GM23338 (cell line): ENCODE measurements around the gene KCNAB2. TPM values are rescaled to one million over a fixed set of nuclear protein-coding genes. Genes with fewer than 3 reads are reported as not detected.

Experiments used
- ATAC-seq: fragments of 200-7000 bp; cut with Tn5 transposase; 3 replicates; pipeline ENCODE4 v1.9.1; 2020
- DNase-seq: peaks from one replicate; pipeline ENCODE4 v3.0.0-alpha.2; 2015; ENCODE audit warnings: low spot score
- H2AFZ ChIP-seq: fragments of 200-600 bp; sonication (generic); 2 replicates; pipeline ENCODE4 v1.8.0; 2016; ENCODE audit warnings: antibody characterized with exemption, mild to moderate bottlenecking, moderate library complexity
- H3F3A ChIP-seq: fragments of 200-600 bp; sonication (generic); replicated peaks from 2 replicates; pipeline ENCODE4 v1.8.0; 2017; ENCODE audit warnings: antibody characterized with exemption, mixed run types, low read depth
- H3K27ac ChIP-seq: fragments of 200-600 bp; sonication (generic); 2 replicates; pipeline ENCODE4 v1.6.1; 2016; ENCODE audit warnings: low read depth
- H3K27me3 ChIP-seq: fragments of 200-600 bp; sonication (generic); 2 replicates; pipeline ENCODE4 v1.8.0; 2016; ENCODE audit warnings: mild to moderate bottlenecking, mixed run types, moderate library complexity; ENCODE audit not compliant: insufficient read depth
- H3K36me3 ChIP-seq: fragments of 200-600 bp; sonication (generic); 2 replicates; pipeline ENCODE4 v1.8.0; 2016; ENCODE audit warnings: mild to moderate bottlenecking; ENCODE audit not compliant: insufficient read depth
- H3K4me1 ChIP-seq: fragments of 200-600 bp; sonication (generic); 2 replicates; pipeline ENCODE4 v1.8.0; 2016; ENCODE audit warnings: mild to moderate bottlenecking, moderate library complexity; ENCODE audit not compliant: insufficient read depth
- H3K4me2 ChIP-seq: fragments of 200-600 bp; sonication (generic); 2 replicates; pipeline ENCODE4 v1.7.1; 2017; ENCODE audit warnings: mixed run types
- H3K4me3 ChIP-seq: fragments of 200-600 bp; sonication (generic); 2 replicates; pipeline ENCODE4 v1.6.1; 2016; ENCODE audit warnings: mixed run types
- H3K79me2 ChIP-seq: fragments of 200-600 bp; sonication (generic); replicated peaks from 2 replicates; pipeline ENCODE4 v1.8.0; 2017; ENCODE audit warnings: mild to moderate bottlenecking; ENCODE audit not compliant: insufficient read depth
- H3K9me2 ChIP-seq: fragments of 200-600 bp; sonication (generic); 2 replicates; pipeline ENCODE4 v1.8.0; 2017; ENCODE audit not compliant: insufficient read depth
- H4K20me1 ChIP-seq: fragments of 200-600 bp; sonication (generic); replicated peaks from 2 replicates; pipeline ENCODE4 v1.8.0; 2017; ENCODE audit warnings: mild to moderate bottlenecking; ENCODE audit not compliant: insufficient read depth
- H3K27ac Mint-ChIP-seq: 2 replicates; pipeline ENCODE4 v1.8.0; 2020; ENCODE audit warnings: inconsistent platforms, mild to moderate bottlenecking, moderate library complexity, mixed read lengths
- H3K27me3 Mint-ChIP-seq: 3 replicates; pipeline ENCODE4 v1.8.0; 2022; ENCODE audit warnings: low read depth, mild to moderate bottlenecking, moderate library complexity, mixed read lengths, inconsistent platforms; ENCODE audit not compliant: insufficient read depth, poor library complexity
- H3K36me3 Mint-ChIP-seq: 3 replicates; pipeline ENCODE4 v1.8.0; 2021; ENCODE audit warnings: low read depth, mild to moderate bottlenecking, inconsistent platforms, moderate library complexity, mixed read lengths
- H3K4me1 Mint-ChIP-seq: 3 replicates; pipeline ENCODE4 v1.8.0; 2020; ENCODE audit warnings: mild to moderate bottlenecking, inconsistent platforms, mixed read lengths
- H3K4me3 Mint-ChIP-seq: 3 replicates; pipeline ENCODE4 v1.8.0; 2021; ENCODE audit warnings: moderate library complexity, mild to moderate bottlenecking, inconsistent platforms, mixed read lengths
- H3K9me3 Mint-ChIP-seq: 3 replicates; pipeline ENCODE4 v1.8.0; 2020; ENCODE audit warnings: moderate library complexity, mild to moderate bottlenecking, inconsistent platforms, mixed read lengths
- ETS1 ChIP-seq: IDR thresholded peaks from 2 replicates; pipeline ENCODE4 v1.6.1; 2016; ENCODE audit warnings: antibody characterized with exemption
- POLR2AphosphoS5 ChIP-seq: IDR thresholded peaks from 2 replicates; pipeline ENCODE4 v1.6.1; 2016; ENCODE audit warnings: antibody characterized with exemption, low read depth
- STAT1 ChIP-seq: IDR thresholded peaks from one replicate; pipeline ENCODE4 v1.6.1; 2016; ENCODE audit warnings: antibody characterized with exemption; ENCODE audit not compliant: unreplicated experiment
- ZNF114 ChIP-seq: fragments of 250-450 bp; sonication (Bioruptor Pico); IDR thresholded peaks from 2 replicates; pipeline ENCODE4 v1.5.0; 2020; ENCODE audit warnings: mild to moderate bottlenecking, moderate library complexity
- ZNF331 ChIP-seq: fragments of 250-450 bp; sonication (Bioruptor Pico); IDR thresholded peaks from 2 replicates; pipeline ENCODE4 v1.5.0; 2020; ENCODE audit warnings: low read depth, mild to moderate bottlenecking, moderate library complexity
- polyA plus RNA-seq: library from polyadenylated mRNA; unstranded; fragments of >200 nt; fragmentation: Nextera tagmentation; extraction: Ambion mirVana; gene quantifications from 2 replicates; pipeline ENCODE4 v1.2.1, GENCODE V29; 2016
- total RNA-seq: library from RNA; depleted of rRNA; stranded (reverse); fragments of >200 nt; shearing (Covaris generic); gene quantifications from 2 replicates; pipeline ENCODE4 v1.2.3, GENCODE V29; 2014
- TF ChIP-seq, protein P1 (sequence below): fragments of 250-450 bp; sonication (Bioruptor Pico); IDR thresholded peaks from 2 replicates; pipeline ENCODE4 v1.5.0; 2020; ENCODE audit warnings: mild to moderate bottlenecking, moderate library complexity
- TF ChIP-seq, protein P2 (sequence below), 2 experiments: fragments of 200-600 bp in 1 of 2; sonication (generic) in 1 of 2; conservative IDR thresholded peaks; 2 replicates each; pipeline versions ENCODE4 v1.5.1 to v1.6.1; 2016 to 2017; ENCODE audit warnings: antibody characterized with exemption in 2 of 2, low read depth in 2 of 2, mild to moderate bottlenecking in 2 of 2, moderate library complexity in 1 of 2

Gene KCNAB2
- total and polyA plus RNA-seq, 2 experiments from 2014 or later: 3.0 to 3.7 TPM

DNA sequence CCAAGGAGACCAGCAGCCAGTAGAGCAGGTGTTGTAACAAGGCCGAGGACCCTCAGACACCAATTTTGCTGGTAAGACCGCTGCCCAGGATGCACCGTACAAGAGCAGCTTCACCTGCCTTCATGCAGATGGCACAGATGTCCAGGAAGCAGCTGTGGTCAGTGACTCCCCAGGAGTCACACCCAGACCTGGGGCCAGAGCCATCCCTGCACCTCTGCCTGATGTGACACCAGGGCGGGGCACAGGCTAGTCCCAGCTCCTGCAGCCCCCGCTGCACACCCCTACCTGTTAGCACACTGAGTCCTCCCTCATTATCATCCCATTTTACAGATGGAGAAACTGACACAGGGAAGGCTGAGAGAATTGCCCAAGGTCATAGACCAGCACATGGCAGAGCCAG, 16.3 kb upstream of the KCNAB2 start:
- Mint-ChIP-seq H3K27ac (no peak overlapping the region), H3K4me3 (no peak overlapping the region), H3K36me3 (no peaks in the 10 kb centered on the region), H3K27me3 (peaks cover 18% of the 10 kb centered on the region), H3K4me1 (peaks cover 8% of the 10 kb centered on the region), H3K9me3 (no peaks in the 10 kb centered on the region)
- Histone ChIP-seq H3K27me3 (no peaks in the 10 kb centered on the region), H3K4me2 (no peak overlapping the region), H4K20me1 (no peaks in the 10 kb centered on the region), H3F3A (0 out of 2 replicates have a peak, but pooled peaks cover 3% of the 10 kb centered on the region), H3K4me3 (no peak overlapping the region), H3K36me3 (no peaks in the 10 kb centered on the region), H3K27ac (no peak overlapping the region), H3K9me2 (no peaks in the 10 kb centered on the region), H3K79me2 (no peaks in the 10 kb centered on the region), H2AFZ (no peak overlapping the region), H3K4me1 (no peaks in the 10 kb centered on the region; the same call in 1 of the 2 replicates)
- DNase-seq (no peak), ATAC-seq (no peak)
- TF ChIP-seq ETS1 (no peak), ZNF331 (CRISPR knock-in tag) (no peak), STAT1 (no peak), POLR2AphosphoS5 (no peak), ZNF114 (no peak)
- TF ChIP-seq, protein P1, sequence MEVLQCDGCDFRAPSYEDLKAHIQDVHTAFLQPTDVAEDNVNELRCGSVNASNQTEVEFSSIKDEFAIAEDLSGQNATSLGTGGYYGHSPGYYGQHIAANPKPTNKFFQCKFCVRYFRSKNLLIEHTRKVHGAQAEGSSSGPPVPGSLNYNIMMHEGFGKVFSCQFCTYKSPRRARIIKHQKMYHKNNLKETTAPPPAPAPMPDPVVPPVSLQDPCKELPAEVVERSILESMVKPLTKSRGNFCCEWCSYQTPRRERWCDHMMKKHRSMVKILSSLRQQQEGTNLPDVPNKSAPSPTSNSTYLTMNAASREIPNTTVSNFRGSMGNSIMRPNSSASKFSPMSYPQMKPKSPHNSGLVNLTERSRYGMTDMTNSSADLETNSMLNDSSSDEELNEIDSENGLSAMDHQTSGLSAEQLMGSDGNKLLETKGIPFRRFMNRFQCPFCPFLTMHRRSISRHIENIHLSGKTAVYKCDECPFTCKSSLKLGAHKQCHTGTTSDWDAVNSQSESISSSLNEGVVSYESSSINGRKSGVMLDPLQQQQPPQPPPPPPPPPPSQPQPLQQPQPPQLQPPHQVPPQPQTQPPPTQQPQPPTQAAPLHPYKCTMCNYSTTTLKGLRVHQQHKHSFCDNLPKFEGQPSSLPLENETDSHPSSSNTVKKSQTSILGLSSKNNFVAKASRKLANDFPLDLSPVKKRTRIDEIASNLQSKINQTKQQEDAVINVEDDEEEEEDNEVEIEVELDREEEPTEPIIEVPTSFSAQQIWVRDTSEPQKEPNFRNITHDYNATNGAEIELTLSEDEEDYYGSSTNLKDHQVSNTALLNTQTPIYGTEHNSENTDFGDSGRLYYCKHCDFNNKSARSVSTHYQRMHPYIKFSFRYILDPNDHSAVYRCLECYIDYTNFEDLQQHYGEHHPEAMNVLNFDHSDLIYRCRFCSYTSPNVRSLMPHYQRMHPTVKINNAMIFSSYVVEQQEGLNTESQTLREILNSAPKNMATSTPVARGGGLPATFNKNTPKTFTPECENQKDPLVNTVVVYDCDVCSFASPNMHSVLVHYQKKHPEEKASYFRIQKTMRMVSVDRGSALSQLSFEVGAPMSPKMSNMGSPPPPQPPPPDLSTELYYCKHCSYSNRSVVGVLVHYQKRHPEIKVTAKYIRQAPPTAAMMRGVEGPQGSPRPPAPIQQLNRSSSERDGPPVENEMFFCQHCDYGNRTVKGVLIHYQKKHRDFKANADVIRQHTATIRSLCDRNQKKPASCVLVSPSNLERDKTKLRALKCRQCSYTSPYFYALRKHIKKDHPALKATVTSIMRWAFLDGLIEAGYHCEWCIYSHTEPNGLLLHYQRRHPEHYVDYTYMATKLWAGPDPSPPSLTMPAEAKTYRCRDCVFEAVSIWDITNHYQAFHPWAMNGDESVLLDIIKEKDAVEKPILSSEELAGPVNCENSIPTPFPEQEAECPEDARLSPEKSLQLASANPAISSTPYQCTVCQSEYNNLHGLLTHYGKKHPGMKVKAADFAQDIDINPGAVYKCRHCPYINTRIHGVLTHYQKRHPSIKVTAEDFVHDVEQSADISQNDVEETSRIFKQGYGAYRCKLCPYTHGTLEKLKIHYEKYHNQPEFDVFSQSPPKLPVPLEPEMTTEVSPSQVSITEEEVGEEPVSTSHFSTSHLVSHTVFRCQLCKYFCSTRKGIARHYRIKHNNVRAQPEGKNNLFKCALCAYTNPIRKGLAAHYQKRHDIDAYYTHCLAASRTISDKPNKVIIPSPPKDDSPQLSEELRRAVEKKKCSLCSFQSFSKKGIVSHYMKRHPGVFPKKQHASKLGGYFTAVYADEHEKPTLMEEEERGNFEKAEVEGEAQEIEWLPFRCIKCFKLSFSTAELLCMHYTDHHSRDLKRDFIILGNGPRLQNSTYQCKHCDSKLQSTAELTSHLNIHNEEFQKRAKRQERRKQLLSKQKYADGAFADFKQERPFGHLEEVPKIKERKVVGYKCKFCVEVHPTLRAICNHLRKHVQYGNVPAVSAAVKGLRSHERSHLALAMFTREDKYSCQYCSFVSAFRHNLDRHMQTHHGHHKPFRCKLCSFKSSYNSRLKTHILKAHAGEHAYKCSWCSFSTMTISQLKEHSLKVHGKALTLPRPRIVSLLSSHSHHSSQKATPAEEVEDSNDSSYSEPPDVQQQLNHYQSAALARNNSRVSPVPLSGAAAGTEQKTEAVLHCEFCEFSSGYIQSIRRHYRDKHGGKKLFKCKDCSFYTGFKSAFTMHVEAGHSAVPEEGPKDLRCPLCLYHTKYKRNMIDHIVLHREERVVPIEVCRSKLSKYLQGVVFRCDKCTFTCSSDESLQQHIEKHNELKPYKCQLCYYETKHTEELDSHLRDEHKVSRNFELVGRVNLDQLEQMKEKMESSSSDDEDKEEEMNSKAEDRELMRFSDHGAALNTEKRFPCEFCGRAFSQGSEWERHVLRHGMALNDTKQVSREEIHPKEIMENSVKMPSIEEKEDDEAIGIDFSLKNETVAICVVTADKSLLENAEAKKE (CRISPR knock-in tag): no peak
- TF ChIP-seq, protein P2, sequence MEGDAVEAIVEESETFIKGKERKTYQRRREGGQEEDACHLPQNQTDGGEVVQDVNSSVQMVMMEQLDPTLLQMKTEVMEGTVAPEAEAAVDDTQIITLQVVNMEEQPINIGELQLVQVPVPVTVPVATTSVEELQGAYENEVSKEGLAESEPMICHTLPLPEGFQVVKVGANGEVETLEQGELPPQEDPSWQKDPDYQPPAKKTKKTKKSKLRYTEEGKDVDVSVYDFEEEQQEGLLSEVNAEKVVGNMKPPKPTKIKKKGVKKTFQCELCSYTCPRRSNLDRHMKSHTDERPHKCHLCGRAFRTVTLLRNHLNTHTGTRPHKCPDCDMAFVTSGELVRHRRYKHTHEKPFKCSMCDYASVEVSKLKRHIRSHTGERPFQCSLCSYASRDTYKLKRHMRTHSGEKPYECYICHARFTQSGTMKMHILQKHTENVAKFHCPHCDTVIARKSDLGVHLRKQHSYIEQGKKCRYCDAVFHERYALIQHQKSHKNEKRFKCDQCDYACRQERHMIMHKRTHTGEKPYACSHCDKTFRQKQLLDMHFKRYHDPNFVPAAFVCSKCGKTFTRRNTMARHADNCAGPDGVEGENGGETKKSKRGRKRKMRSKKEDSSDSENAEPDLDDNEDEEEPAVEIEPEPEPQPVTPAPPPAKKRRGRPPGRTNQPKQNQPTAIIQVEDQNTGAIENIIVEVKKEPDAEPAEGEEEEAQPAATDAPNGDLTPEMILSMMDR (conservative IDR thresholded peaks at IDR 0.05; ENCODE audit: low read depth in 2 of 2): no peak
